SW480 (cell line): ENCODE results near the gene GAS2L3.
"Not testable (repeated sequence)": the region's sequence is repeated elsewhere in the genome, so short reads cannot be mapped to it uniquely, and the experiment has no call there.

ENCODE experiments used
- DNase-seq: peaks from one replicate; pipeline ENCODE4 v3.0.0-alpha.2; 2016; ENCODE audit warnings: low spot score

The GAS2L3 gene

DNA sequence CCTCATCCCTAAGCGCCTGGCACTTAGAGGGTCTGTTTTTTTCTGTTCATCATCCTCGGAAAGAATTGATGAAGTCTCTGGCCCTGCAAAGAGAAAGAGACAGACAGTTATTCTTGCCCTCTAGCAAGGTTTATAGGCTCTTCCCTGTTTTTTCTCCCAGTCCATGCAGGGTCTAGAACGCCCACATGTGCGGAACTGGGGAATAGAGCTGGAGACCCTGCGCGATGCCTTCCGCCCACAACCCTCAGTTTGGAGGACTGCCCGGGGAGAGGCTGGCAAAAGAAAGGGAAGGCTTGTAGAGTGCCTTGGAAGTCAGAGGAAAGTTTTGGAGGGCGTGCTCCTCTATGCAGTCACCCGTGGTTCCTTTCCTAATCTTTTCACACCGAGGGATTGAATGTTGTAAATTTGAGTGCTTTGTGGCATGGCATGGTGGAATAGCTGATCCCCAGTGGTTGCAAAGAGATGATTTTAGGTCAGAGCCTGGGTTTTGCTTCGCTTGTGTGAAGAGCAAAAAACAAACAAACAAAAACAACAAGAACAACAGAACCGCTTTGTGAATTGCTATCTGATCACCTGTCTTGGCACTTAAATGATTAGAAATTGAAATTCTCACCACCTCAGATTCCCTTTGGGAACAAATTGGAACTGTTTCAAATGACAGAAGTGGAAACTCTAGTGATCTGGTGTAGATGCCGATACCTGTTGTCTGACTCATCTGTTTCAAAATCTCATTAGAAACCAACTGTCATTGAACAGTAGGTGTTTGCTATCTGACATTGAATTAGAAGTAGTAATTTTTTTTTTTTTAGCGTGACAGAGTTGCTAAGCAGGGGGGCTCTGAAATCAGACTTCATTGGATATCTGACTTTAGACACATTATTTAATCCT, 947 bp downstream of the GAS2L3 start:
- DNase-seq, result peak; percentile 50

GRCh38 chr12:100576331-100577036, 3.0 kb downstream of the GAS2L3 start:
- DNase-seq, result peak; percentile 92

DNA sequence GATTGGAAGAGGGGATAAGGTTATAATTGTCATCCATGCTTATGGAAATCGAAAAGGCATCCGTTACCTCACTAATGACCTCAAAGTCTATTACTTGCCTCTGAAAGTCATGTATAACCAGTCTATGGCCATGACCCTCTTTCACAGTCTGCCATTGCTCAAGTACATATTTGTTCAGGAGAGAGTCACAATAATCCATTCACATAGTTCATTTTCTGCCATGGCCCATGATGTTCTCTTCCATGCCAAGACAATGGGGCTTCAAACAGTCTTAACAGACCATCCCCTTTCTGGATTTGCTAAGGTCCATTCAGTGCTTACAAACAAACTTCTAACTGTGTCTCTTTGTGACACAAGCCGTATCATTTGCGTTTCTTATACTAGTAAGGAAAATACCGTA, 5.4 kb downstream of the GAS2L3 start:
- no peak for DNase-seq

- DNase-seq, result no peak
Measured at GRCh38 chr12:100579844-100580243, 6.4 kb downstream of the GAS2L3 start.

- DNase-seq, result no peak
Measured at GRCh38 chr12:100584256-100584655, 10.8 kb downstream of the GAS2L3 start.

GRCh38 chr12:100591979-100592378, 18.5 kb downstream of the GAS2L3 start:
- DNase-seq, result no peak

DNA sequence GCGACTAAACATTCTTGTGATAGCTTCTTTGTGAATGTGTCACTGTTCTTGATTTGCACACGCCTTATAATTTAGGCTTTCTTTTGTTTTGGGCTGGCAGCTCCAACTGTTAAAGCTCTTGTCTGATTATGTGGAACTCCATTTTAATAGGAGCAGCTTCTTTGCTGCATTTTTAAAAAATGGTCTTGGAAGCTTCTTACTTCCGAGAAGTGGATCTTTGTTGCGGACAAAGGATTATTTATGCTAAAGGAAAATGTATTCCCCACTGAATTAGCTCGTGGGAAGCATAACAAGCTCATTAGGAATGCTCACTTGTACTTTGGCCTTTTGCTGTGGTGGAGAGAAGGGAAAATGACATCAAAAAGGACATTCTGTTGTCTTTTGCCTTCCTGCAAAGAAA, 20.0 kb downstream of the GAS2L3 start:
- no peak for DNase-seq

DNA sequence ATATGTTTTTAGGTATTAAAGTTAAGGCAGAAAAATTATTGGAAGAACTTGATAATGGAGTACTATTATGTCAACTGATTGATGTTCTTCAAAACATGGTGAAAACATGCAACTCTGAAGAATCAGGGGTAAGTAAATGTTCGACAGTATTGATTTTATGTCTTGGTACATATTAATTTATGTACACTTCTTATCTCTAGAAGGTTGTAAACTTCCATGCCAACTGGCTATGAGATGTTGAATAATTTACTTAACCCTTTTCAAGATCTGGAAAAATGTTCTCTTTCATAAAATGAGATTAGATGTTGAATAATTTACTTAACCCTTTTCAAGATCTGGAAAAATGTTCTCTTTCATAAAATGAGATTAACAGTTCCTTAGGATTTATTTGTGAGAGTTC, 28.1 kb downstream of the GAS2L3 start:
- no peak for DNase-seq

DNA sequence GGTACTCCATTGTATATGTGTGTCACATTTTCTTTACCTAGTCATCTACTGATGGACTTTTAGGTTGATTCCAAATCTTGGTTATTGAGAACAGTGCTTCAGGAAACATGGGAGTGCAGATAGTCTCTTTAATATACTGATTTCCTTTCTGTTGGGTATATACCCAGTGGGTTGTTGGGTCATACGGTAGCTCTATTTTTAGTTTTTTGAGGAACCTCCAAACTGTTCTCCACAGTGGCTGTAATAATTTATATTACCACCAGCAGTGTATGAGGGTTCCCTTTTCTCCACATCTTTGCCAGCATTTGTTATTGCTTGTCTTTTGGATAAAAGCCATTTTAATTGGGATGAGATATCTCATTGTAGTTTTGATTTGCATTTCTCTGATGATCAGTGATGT, 29.5 kb downstream of the GAS2L3 start:
- not testable (repeated sequence) for DNase-seq

DNA sequence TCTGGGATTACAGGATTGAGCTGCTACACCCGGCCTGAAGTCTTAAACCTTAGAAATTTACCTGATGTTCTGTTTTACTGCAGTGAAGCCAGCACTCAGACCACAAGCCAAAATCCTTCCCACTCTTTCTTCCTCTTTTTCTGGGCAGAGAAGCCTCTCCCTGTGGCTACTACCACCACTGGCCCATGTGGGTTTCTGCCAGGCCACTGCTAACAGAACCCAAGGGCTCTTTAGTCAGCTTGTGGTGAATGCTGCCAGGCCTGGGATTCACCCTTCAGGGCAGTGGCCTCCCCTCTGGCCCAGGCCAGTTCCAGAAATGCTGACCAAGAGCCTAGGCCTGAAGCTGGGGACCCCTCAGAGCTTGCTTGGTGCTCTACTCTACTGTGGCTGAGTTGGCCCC, 35.3 kb downstream of the GAS2L3 start:
- no peak for DNase-seq

DNA sequence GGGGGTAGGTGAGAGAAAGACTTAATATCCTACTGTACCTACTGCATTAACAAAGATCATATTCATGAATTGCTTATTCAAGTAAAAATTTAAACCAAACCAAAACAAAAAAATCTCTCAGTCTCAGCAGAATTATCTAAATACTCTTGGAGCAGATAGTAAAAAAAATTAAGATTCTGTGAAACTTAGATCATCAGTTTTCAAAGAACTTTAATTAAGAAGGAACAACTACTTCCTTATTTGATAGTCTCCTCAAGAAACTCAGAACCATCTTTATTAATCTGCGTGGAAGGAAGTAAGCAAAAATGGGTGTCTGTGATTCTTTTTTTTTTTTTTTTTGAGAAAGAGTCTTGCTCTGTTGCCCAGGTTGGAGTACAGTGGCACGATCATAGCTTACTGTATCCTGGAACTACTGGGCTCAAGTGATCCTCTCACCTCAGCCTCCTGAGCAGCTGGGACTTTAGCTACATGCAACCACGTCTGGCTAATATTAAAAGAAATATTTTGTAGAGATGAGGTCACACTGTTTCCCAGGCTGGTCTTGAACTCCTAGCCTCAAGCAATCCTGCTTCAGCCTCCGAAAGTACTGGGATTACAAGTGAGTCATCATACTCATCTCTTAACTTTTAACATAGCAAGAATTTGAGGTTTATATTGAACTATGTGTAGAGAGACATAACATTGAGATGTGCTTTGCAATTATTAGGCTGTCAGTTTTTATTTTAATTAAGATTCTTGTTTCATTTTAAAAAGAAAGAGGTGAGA, 37.4 kb downstream of the GAS2L3 start:
- DNase-seq, result no peak

- no peak for DNase-seq
Measured at GRCh38 chr12:100612606-100613005, 39.1 kb downstream of the GAS2L3 start.

DNA sequence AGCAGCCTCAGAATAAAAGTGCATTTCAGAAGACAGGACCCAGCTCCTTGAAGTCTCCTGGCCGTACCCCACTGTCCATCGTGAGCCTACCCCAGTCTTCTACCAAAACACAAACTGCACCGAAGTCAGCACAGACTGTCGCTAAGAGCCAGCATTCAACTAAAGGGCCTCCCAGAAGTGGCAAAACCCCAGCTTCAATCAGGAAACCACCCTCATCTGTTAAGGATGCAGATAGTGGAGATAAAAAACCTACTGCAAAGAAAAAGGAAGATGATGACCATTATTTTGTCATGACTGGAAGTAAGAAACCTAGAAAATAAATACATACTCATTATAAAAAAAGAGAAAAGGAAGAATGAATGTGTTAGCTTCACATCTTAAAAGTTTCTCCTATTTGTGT, 51.1 kb downstream of the GAS2L3 start:
- DNase-seq, result no peak

GRCh38 chr12:100632445-100632892, 59.0 kb downstream of the GAS2L3 start:
- DNase-seq, result no peak

DNA sequence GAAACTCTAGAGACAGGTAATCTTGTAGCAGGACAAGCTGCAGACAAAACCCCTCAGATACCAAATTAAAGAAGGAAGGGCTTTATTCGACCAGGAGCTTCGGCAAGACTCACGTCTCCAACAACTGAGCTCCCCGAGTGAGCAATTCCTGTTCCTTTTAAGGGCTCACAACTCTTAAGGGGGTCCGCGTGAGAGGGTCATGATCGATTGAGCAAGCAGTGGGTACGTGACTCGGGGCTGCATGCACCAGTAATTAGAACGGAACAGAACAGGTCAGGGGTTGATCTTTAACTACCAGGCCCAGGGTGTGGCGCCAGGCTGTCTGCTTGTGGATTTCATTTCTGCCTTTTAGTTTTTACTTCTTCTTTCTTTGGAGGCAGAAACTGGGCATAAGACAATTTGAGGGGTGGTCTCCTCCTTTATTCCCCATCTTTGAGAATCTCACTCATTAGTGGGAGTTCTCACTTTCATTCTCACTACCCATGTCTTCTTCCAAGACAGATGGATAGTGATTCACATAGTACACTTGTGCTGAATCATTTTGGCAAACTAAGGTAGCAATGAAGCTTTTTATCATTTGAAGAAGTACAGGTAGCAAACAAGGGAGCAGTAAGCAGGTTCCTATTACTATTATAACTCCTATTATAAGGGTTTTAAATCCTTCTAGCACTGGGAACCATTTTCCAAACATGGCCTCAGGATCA, 59.8 kb downstream of the GAS2L3 start:
- DNase-seq, result not testable (repeated sequence)

DNA sequence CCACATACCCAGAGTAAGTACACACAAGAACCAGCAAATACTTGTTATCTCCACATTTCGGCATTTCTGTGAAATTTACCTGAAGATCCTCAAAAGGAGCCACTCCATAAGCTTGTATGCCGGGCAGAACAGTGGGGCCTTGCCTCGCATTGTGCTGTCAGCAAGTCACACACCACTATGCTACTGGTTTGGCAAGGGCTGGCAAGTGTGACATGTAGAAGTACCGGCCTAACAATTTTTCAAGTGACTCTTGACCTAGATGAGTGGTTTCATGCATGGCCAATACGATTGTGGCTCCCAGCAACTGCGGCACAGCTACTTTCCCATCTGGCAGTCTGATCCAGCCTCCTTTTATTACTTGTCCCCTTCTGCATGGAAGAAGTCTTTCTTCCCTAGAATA, 69.8 kb downstream of the GAS2L3 start:
- DNase-seq, result no peak

DNA sequence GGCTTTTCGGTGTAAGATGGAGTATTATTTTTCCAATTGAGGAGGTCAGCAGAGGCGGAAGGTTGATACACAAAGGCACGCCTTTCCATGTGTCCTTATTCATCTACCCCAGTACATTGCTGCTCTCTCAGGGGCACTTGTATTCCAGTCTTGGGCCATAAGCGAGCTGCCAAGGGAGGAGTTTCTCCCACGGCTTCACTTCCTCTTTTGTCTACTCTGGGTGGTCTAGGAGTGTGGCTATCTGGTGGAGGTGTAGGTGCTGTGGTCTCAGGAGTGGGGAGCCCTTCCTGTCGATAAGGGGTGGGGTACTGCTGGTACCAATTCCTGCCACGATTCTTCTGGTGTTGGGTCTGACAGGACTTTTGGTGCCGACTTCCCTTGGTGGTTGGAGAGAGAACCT, 73.4 kb downstream of the GAS2L3 start:
- no peak for DNase-seq

DNA sequence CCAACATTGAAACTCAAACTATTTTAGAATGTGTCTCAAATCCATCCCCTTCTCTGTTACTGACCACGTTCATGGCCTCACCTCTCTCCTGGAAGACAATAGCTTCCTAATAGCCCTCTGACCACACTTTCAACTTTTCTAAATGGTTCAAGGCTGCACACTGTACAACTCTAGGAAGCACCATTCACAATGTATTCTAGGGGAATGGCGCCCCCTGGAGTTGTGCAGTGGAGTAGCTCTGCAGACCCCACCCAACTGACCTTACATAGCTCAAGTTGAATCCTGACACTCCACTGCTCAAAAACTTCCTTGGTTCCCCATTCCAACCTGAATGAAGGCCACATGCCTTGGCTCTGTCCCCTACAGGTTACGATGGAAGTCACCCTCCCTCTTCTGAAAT, 77.6 kb downstream of the GAS2L3 start:
- no peak for DNase-seq

DNA sequence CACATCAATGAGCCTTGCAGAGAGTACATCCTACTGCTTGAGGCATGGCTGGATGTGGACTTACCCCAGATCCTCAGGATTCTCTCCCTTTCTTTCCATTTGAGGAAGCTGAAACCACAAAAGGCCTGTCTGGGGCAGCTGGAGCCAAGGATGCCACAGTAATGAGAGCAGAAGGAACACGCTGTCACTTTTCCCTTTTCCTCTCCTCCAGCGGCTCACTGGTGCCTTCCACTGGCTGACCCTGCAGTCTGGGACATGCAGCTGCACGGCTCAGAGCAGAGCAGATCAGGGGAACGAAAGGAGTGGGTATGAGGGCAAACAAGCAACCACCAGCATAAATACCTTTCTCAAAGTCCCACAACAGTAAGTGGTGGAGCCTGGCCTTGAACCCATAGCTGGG, 78.2 kb downstream of the GAS2L3 start:
- no peak for DNase-seq

DNA sequence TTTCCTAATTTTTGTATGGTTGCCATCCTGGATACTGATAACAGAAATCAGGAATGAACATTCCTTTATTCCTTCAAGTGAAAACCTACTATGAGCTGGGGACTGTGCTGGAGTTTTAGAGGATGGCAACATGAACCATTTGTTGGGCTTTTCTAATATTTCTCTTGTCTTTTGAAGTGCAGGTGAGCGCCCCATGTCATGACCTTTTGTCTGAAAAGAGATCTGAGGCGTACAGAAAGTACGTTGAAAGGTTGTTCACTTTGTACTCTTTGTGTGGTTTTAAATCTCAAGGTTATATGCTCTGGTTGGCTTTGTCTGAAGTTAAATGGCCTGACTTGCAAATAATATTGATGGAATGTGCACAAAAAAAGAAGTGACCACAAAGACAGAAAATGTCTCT, 79.0 kb downstream of the GAS2L3 start:
- no peak for DNase-seq

- DNase-seq, result no peak
Measured at GRCh38 chr12:100656141-100656540, 82.7 kb downstream of the GAS2L3 start.

GRCh38 chr12:100656856-100657255, 83.4 kb downstream of the GAS2L3 start:
- DNase-seq, result no peak
